Ectodermal cell (in vitro differentiated cells): ENCODE measurements around the gene MBNL1.

Source experiments
- H3K27ac ChIP-seq: 2 replicates; pipeline ENCODE4 v1.7.0; 2013; ENCODE audit warnings: mild to moderate bottlenecking, low read depth, low read length; ENCODE audit not compliant: insufficient read depth, poor library complexity, severe bottlenecking
- H3K27me3 ChIP-seq: 2 replicates; pipeline ENCODE4 v1.7.0; 2013; ENCODE audit warnings: mild to moderate bottlenecking, low read length; ENCODE audit not compliant: insufficient read depth, control insufficient read depth, poor library complexity, severe bottlenecking
- H3K36me3 ChIP-seq: one replicate; pipeline ENCODE4 v1.7.0; 2013; ENCODE audit warnings: low read length; ENCODE audit not compliant: control insufficient read depth, insufficient read depth
- H3K4me1 ChIP-seq: one replicate; pipeline ENCODE4 v1.7.0; 2013; ENCODE audit warnings: low read length; ENCODE audit not compliant: control insufficient read depth, insufficient read depth
- H3K4me3 ChIP-seq: 2 replicates; pipeline ENCODE4 v1.7.0; 2013; ENCODE audit warnings: low read depth, low read length, control low read depth; ENCODE audit not compliant: insufficient read depth
- H3K9me3 ChIP-seq: 2 replicates; pipeline ENCODE4 v1.7.0; 2013; ENCODE audit warnings: mild to moderate bottlenecking, low read length, moderate library complexity; ENCODE audit not compliant: control insufficient read depth
- WGBS, 2 experiments: methylation state at CpG; one replicate each; pipeline ENCODE4 v1.1.7; 2013; ENCODE audit warnings: missing lambda C conversion rate in 2 of 2; 5-methylcytosine and 5-hydroxymethylcytosine counted together

The MBNL1 gene

GRCh38 chr3:152271501-152272236 is 2.9 kb downstream of the MBNL1 start:
- Histone ChIP-seq H3K4me1 (peaks cover 5% of the 10 kb centered on the region), H3K27ac (no peak overlapping the region), H3K36me3 (no peaks in the 10 kb centered on the region), H3K27me3 (peaks cover 23% of the 10 kb centered on the region), H3K4me3 (no peak overlapping the region), H3K9me3 (no peaks in the 10 kb centered on the region)
- WGBS, 2 experiments = 93 to 95% methylated on average over 1 to 4 of the region's 5 CpGs

DNA sequence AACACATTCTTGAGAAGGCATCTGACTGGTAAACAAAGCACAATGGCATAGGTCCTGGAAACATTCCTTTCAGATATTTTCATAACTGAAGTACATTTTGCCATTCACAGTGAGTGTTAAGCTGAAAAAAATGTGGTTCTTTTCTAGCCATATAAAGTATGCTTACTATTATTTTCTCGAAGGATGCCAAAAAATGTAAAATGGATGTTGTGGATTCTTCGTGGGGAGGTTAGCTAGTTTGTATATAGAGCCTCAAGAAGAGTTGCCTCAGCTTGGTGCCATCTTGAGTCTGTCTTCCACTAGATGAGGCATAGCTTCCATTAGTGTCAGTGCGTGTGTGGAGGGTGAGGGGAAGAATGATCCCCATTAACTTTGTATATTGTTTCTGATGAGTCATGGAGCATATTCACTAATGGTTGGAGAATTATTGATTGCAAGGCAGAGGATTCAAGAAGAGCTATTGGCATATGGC is 4.1 kb downstream of the MBNL1 start:
- no peak overlapping the region for H3K27ac ChIP-seq

GRCh38 chr3:152276681-152277080 is 8.0 kb downstream of the MBNL1 start:
- Histone ChIP-seq H3K9me3 (no peaks in the 10 kb centered on the region), H3K4me1 (peaks cover 5% of the 10 kb centered on the region), H3K27ac (no peak overlapping the region), H3K4me3 (no peak overlapping the region), H3K27me3 (no peaks in the 10 kb centered on the region), H3K36me3 (no peaks in the 10 kb centered on the region)
- WGBS, 2 experiments = 90 to 100% methylated on average over 1 of the region's 1 CpG

More for the DNA sequence above, 4.1 kb downstream of the MBNL1 start:
- WGBS, 2 experiments = 76 to 78% methylated on average over 3 of the region's 3 CpGs
- Histone ChIP-seq H3K27me3 (peaks cover 11% of the 10 kb centered on the region), H3K4me1 (peaks cover 5% of the 10 kb centered on the region), H3K9me3 (no peaks in the 10 kb centered on the region), H3K36me3 (no peaks in the 10 kb centered on the region), H3K4me3 (no peak overlapping the region)

GRCh38 chr3:152277198-152277597 is 8.5 kb downstream of the MBNL1 start:
- 100% methylated on average over 1 of the region's 1 CpG for WGBS, 2 experiments
- H3K27me3 ChIP-seq = no peaks in the 10 kb centered on the region
- no peak overlapping the region for H3K4me3 ChIP-seq
- no peak overlapping the region for H3K27ac ChIP-seq
- no peaks in the 10 kb centered on the region for H3K36me3 ChIP-seq
- H3K4me1 ChIP-seq = peaks cover 5% of the 10 kb centered on the region
- H3K9me3 ChIP-seq = no peaks in the 10 kb centered on the region

DNA sequence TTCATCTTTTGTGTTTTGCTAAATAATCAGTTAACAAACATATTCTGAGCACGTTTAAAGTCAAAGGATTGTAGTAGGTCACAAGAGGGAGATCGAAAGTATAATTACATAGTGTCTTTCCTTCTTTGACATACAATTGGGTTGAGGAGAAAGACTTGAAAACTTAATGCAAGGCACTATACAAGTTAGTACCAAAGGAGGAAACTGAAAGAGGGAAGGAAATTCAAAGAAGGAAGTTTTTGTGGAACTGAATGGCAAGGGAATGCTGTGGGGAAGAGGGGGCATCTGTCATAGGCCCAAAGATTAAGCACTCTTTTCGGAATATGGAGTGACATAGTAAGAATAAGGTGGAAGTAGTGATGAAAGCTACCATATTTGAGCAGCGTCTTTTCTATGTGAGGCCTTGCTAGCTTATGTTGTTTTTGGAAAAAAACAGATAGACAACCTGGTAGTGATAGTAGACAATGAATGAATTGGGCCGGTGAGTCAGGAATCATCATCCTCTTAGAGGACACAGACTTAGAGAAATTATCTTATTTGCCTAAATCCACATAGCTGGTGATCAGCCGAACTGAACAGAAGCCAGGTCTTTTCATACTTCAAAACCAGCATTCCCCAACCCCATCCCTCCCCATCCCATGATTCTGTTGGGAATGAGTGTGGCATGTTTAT is 10.2 kb downstream of the MBNL1 start:
- Histone ChIP-seq H3K27ac (no peak overlapping the region), H3K4me1 (peaks cover 5% of the 10 kb centered on the region), H3K27me3 (no peaks in the 10 kb centered on the region), H3K9me3 (no peaks in the 10 kb centered on the region), H3K4me3 (no peak overlapping the region), H3K36me3 (no peaks in the 10 kb centered on the region)
- 95% methylated on average over 6 of the region's 6 CpGs for WGBS, 2 experiments

- WGBS, 2 experiments = 96 to 100% methylated on average over 2 to 3 of the region's 3 CpGs
- Histone ChIP-seq H3K9me3 (no peaks in the 10 kb centered on the region), H3K4me3 (no peak overlapping the region), H3K27ac (no peak overlapping the region), H3K4me1 (peaks cover 5% of the 10 kb centered on the region), H3K27me3 (no peaks in the 10 kb centered on the region), H3K36me3 (no peaks in the 10 kb centered on the region)
These were observed 10.8 kb downstream of the MBNL1 start for GRCh38 chr3:152279479-152279878.

DNA sequence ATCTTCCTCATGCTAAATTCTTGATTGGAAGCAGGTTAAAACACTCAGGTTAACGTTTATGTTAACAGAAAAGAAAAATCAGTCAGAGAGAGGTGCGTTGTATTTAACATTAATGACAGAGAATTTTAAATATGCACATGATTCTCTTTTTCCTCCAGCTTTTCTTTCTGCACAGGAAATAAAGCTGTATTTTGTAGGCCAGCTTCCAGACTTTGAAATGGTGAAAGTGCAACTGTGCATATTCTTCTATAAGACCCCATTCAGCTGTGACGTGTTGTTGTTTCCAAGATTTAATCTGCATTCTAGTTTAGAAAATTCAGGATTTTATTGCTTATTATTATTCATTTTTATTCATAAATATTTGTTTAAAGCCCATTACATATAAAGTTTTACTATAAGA is 11.8 kb downstream of the MBNL1 start:
- 83 to 98% methylated on average over 1 to 3 of the region's 3 CpGs for WGBS, 2 experiments
- H3K4me1 ChIP-seq = no peaks in the 10 kb centered on the region
- H3K36me3 ChIP-seq = no peaks in the 10 kb centered on the region
- H3K9me3 ChIP-seq = no peaks in the 10 kb centered on the region
- no peak overlapping the region for H3K27ac ChIP-seq
- H3K27me3 ChIP-seq = no peaks in the 10 kb centered on the region
- no peak overlapping the region for H3K4me3 ChIP-seq

DNA sequence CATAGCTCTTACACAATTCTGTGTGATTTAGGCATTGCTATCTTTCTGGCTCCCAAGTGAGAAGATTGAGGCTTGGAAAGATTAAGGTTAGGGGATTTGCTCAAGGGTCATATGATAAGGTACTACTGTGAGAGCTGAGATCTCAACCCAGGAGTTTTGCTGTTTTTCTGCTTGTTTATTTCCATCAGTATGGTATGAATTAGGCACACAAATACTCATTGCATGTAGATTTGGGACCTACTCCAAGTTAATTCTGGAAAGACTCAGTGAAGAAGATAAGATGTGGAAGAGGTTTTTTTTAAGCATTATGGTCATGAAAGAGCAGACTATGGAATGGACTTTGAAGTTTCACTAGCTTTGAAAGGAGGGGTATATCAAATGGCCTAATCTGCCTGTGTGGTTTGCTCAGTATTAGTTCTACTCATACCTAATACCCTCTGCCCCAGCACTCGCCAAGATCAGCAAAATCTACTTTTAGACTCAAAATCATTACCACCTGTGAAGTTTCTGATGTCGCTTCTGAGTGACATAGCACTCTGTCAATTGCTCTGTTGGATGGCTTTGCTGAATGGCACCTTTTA is 12.5 kb downstream of the MBNL1 start:
- Histone ChIP-seq H3K4me1 (no peaks in the 10 kb centered on the region), H3K27ac (no peak overlapping the region), H3K9me3 (no peaks in the 10 kb centered on the region), H3K36me3 (no peaks in the 10 kb centered on the region), H3K4me3 (no peak overlapping the region), H3K27me3 (no peaks in the 10 kb centered on the region)
- WGBS, 2 experiments = 81 to 82% methylated on average over 2 of the region's 2 CpGs

- Histone ChIP-seq H3K9me3 (no peaks in the 10 kb centered on the region), H3K4me3 (no peak overlapping the region), H3K27ac (no peak overlapping the region), H3K27me3 (no peaks in the 10 kb centered on the region), H3K36me3 (no peaks in the 10 kb centered on the region), H3K4me1 (no peaks in the 10 kb centered on the region)
- WGBS, 2 experiments = 93 to 100% methylated on average over 1 of the region's 1 CpG
These were observed 14.1 kb downstream of the MBNL1 start for GRCh38 chr3:152282813-152283212.
